Vagina (tissue), 2 donors: ENCODE data around the gene EML2.

Experiments used
- POLR2A ChIP-seq, 2 donors: fragments of 450-650 bp; IDR thresholded peaks; one replicate each; pipeline ENCODE4 v1.6.1; 2017; ENCODE audit warnings: antibody characterized with exemption in 2 of 2, mild to moderate bottlenecking in 2 of 2, moderate library complexity in 2 of 2
- TF ChIP-seq, protein P1 (sequence below), 3 experiments: fragments of 450-650 bp in 2 of 3; fragments of 200-600 bp in 1 of 3; sonication (generic) in 1 of 3; IDR thresholded peaks; one replicate each; pipeline ENCODE4 v1.5.1; 2017 to 2019; ENCODE audit warnings: antibody characterized with exemption in 3 of 3, mild to moderate bottlenecking in 2 of 3, moderate library complexity in 2 of 3

DNA sequence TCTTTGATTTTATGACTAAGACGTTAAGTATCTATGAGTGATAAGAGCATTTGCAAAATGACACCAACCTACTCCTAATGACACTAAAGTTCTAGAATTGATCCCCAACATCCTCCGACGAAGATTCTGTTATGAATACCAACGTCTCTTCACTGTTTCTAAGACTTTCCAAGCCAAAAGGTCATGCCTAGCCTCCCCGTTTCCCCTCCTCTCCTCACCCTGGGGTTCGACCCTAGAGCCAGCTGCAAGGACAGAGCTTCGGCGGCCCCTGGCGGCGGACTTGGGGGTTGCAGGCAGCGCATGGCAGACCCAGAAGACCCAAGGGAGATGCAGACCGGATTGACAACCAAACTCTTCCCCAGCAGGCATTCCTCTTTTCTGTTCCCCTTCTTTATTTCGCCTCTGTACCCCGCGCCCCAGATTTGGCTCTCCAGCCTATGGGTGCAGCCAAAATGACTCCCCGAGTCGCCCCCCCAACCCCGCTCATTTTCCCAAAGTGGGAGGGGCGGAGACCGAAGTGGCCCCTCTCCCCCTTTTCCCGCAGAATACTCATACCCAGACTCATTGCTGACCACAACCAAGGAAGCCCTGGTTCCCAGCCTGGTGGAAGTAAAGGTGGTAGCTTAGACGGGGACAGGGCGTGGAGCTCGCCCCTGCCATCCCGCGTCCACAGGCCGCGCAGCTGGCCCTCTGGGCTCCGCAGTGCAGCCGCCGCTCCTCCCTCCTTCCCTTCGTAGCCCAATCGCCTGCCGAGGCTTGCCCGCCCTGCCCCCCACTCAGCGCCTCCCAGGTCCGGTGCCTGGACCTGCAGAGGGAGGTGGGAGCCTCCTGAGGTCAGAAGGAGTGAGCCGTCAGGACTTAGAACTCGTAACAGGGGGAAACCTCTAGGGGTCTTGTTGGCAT, 4.1 kb upstream of the EML2 start:
- no peak for TF ChIP-seq POLR2A (IDR thresholded peaks at IDR 0.05)
- TF ChIP-seq, protein P1, sequence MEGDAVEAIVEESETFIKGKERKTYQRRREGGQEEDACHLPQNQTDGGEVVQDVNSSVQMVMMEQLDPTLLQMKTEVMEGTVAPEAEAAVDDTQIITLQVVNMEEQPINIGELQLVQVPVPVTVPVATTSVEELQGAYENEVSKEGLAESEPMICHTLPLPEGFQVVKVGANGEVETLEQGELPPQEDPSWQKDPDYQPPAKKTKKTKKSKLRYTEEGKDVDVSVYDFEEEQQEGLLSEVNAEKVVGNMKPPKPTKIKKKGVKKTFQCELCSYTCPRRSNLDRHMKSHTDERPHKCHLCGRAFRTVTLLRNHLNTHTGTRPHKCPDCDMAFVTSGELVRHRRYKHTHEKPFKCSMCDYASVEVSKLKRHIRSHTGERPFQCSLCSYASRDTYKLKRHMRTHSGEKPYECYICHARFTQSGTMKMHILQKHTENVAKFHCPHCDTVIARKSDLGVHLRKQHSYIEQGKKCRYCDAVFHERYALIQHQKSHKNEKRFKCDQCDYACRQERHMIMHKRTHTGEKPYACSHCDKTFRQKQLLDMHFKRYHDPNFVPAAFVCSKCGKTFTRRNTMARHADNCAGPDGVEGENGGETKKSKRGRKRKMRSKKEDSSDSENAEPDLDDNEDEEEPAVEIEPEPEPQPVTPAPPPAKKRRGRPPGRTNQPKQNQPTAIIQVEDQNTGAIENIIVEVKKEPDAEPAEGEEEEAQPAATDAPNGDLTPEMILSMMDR (IDR thresholded peaks at IDR 0.05), result peak; percentile 93 to 98 (median 96)
